RWPE1 (cell line): Measurements from ENCODE around the gene CPA3.

ENCODE experiments used
- CTCF ChIA-PET: fragments of 350-600 bp; sonication (Branson Sonifier 250); formaldehyde crosslinking; extraction: SDS; loops from one replicate; lab custom pipeline; 2021; lab: Yijun Ruan, JAX
- POLR2A ChIA-PET: fragments of 400-600 bp; formaldehyde crosslinking; extraction: SDS; loops from one replicate; lab custom pipeline; 2020; ENCODE audit warnings: antibody characterized with exemption; ENCODE audit not compliant: low non-redundant PET; lab: Yijun Ruan, JAX
- DNase-seq: peaks from one replicate; pipeline ENCODE4 v3.0.0; 2012; ENCODE audit warnings: low spot score
- H3K27ac ChIP-seq: fragments of 450-650 bp; 2 replicates; pipeline ENCODE4 v1.5.1; 2017
- CTCF ChIP-seq: fragments of 450-650 bp; conservative IDR thresholded peaks from 2 replicates; pipeline ENCODE4 v1.5.1; 2017; ENCODE audit warnings: low read depth, mild to moderate bottlenecking

The CPA3 gene

GRCh38 chr3:148881286-148881685 is 16.2 kb downstream of the CPA3 start:
- H3K27ac ChIP-seq: no peak overlapping the region
- no peak for TF ChIP-seq CTCF
- no peak for DNase-seq
- POLR2A ChIA-PET: no interaction called here
- CTCF ChIA-PET: interaction anchor here (0.7 kb wide), 1 partner anchor 8 kb away, joined by 4 read pairs; no protein-coding TSS in a partner anchor

DNA sequence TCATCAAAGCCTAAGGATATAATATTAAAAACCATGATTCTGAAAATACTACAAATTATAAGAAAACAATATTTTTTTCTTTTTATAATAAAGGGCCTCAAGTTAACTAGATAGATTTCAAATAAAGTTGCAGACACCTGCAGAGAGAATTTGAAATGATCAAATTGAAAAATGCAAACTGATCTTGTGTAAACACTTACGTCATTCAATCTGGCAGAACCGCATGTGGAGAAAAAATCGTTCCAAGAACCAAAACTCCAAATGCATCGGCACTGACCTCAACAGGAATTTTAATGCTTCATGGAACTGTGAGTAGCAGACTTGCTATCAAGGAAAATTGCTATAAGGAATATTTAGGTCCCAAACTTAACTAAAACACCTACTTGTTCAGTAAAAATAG is 17.2 kb downstream of the CPA3 start:
- CTCF ChIA-PET: no interaction called here
- DNase-seq: no peak
- POLR2A ChIA-PET: no interaction called here
- no peak for TF ChIP-seq CTCF
- no peak overlapping the region for H3K27ac ChIP-seq

DNA sequence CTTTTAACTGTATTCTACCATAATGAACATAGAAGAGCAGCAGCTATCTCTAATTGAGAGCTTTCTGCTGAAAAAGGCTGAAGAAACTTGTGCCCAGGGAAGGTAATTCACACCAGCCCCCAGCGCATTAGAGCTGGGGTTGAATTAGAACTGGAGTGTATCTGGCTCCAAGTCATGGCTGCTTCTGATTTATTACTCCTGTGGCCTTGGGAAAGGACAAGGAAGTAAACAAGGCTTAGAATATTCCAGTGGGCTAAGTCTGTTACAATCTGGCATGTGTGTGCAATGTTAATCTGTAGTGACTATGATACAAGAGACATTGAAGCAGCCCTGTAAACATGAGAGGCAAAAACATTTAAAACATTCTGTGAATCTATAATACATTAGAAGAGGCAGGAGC is 18.1 kb downstream of the CPA3 start:
- no peak overlapping the region for H3K27ac ChIP-seq
- ChIA-PET CTCF (no interaction called here), POLR2A (no interaction called here)
- no peak for TF ChIP-seq CTCF
- DNase-seq: no peak

- no peak overlapping the region for H3K27ac ChIP-seq
- TF ChIP-seq CTCF: no peak
- ChIA-PET POLR2A (no interaction called here), CTCF (no interaction called here)
- DNase-seq: no peak
Observed at GRCh38 chr3:148884261-148884660, 19.2 kb downstream of the CPA3 start.

- CTCF ChIA-PET: interaction anchor here (0.7 to 1.0 kb wide), 2 partner anchors 9 to 128 kb away, joined by 4 to 5 read pairs; no protein-coding TSS in a partner anchor
Observed at GRCh38 chr3:148889828-148890227, 24.7 kb downstream of the CPA3 start.

GRCh38 chr3:148896062-148896461 is 31.0 kb downstream of the CPA3 start:
- CTCF ChIA-PET: interaction anchor here (0.5 kb wide), 1 partner anchor 52 kb away, joined by 4 read pairs; no protein-coding TSS in a partner anchor
- no peak overlapping the region for H3K27ac ChIP-seq
- POLR2A ChIA-PET: no interaction called here
- DNase-seq: no peak
- no peak for TF ChIP-seq CTCF

More at GRCh38 chr3:148889828-148890227, 24.7 kb downstream of the CPA3 start:
- TF ChIP-seq CTCF: no peak
- DNase-seq: no peak
- H3K27ac ChIP-seq: no peak overlapping the region
- POLR2A ChIA-PET: no interaction called here
